ENCODE data around the gene TSNAX. TPM values are rescaled to one million over a fixed set of nuclear protein-coding genes. Genes with fewer than 3 reads are reported as not detected.
"Not testable (repeated sequence)": the region's sequence is repeated elsewhere in the genome, so short reads cannot be mapped to it uniquely, and the experiment has no call there.

TSNAX gene
- polyA plus RNA-seq, 1 experiment, result 21.4 TPM

GRCh38 chr1:231592809-231593208, 64.3 kb downstream of the TSNAX start:
- Histone ChIP-seq H3K27me3 (ENCODE audit: control insufficient read depth, insufficient read depth, low read length) (no peaks in the 10 kb centered on the region), H3K36me3 (ENCODE audit: control insufficient read depth, insufficient read depth, low read length) (no peaks in the 10 kb centered on the region), H3K4me3 (ENCODE audit: low read depth, low read length) (no peak overlapping the region)
- DNase-seq (ENCODE audit: low read depth), result no peak
- no peak for TF ChIP-seq CTCF (IDR thresholded peaks at IDR 0.05; ENCODE audit: insufficient read depth, low read depth, low read length)
- ChIA-PET CTCF (interaction anchor here (0.6 to 0.7 kb wide), 2 partner anchors 84 to 213 kb away, joined by 4 to 5 read pairs; no protein-coding TSS in a partner anchor), POLR2A (no interaction called here)

- POLR2A ChIA-PET; DNase-seq (ENCODE audit: low read depth); H3K27me3 ChIP-seq (ENCODE audit: control insufficient read depth, insufficient read depth, low read length); H3K36me3 ChIP-seq (ENCODE audit: control insufficient read depth, insufficient read depth, low read length); H3K4me3 ChIP-seq (ENCODE audit: low read depth, low read length): not testable (repeated sequence)
- CTCF ChIA-PET, result interaction anchor here (0.6 to 0.7 kb wide), 2 partner anchors 84 to 213 kb away, joined by 4 to 5 read pairs; no protein-coding TSS in a partner anchor
Measured at GRCh38 chr1:231593264-231593663, 64.8 kb downstream of the TSNAX start.

GRCh38 chr1:231594123-231594522, 65.7 kb downstream of the TSNAX start:
- ChIA-PET CTCF (interaction anchor here (1.5 kb wide), 1 partner anchor 237 kb away, joined by 7 read pairs; no protein-coding TSS in a partner anchor), POLR2A (no interaction called here)
- H3K36me3 ChIP-seq (ENCODE audit: control insufficient read depth, insufficient read depth, low read length), result no peaks in the 10 kb centered on the region
- no peak for TF ChIP-seq CTCF (IDR thresholded peaks at IDR 0.05; ENCODE audit: insufficient read depth, low read depth, low read length)
- DNase-seq (ENCODE audit: low read depth), result no peak
- no peak overlapping the region for H3K4me3 ChIP-seq (ENCODE audit: low read depth, low read length)
- no peaks in the 10 kb centered on the region for H3K27me3 ChIP-seq (ENCODE audit: control insufficient read depth, insufficient read depth, low read length)

GRCh38 chr1:231594749-231595148, 66.3 kb downstream of the TSNAX start:
- no peaks in the 10 kb centered on the region for H3K36me3 ChIP-seq (ENCODE audit: control insufficient read depth, insufficient read depth, low read length)
- ChIA-PET POLR2A (no interaction called here), CTCF (interaction anchor here (1.5 kb wide), 1 partner anchor 238 kb away, joined by 7 read pairs; no protein-coding TSS in a partner anchor)
- H3K4me3 ChIP-seq (ENCODE audit: low read depth, low read length), result no peak overlapping the region
- DNase-seq (ENCODE audit: low read depth), result no peak
- no peak for TF ChIP-seq CTCF (IDR thresholded peaks at IDR 0.05; ENCODE audit: insufficient read depth, low read depth, low read length)
- H3K27me3 ChIP-seq (ENCODE audit: control insufficient read depth, insufficient read depth, low read length), result no peaks in the 10 kb centered on the region

DNA sequence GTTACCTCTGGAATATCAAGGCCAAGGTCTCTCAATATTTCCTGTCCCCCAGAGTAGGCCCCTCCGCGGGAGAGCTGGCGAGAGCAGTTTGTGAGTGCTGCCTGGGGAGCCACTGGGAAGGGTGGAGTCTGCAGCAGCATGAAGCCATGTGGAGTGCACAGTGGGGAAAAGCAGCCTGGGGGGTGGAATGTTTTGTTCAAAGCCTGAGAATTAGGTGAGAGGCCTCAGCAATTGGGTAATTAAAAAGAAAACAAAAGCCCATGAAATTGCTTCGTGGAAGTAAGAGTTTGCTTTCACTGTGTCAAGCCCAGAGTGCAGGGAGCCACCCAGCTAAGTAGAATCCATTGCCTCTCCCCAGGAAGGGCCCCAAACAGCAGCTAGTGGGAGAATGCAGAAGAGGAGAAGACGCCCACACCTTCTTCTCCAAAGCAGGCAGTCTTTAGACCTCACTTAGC, 67.9 kb downstream of the TSNAX start:
- no peak overlapping the region for H3K4me3 ChIP-seq (ENCODE audit: low read depth, low read length)
- CTCF ChIA-PET, result interaction anchor here (1.6 kb wide), 2 partner anchors 9 to 239 kb away, joined by 5 to 7 read pairs; no protein-coding TSS in a partner anchor
- H3K27me3 ChIP-seq (ENCODE audit: control insufficient read depth, insufficient read depth, low read length), result no peaks in the 10 kb centered on the region
- POLR2A ChIA-PET, result no interaction called here
- DNase-seq (ENCODE audit: low read depth), result no peak
- H3K36me3 ChIP-seq (ENCODE audit: control insufficient read depth, insufficient read depth, low read length), result no peaks in the 10 kb centered on the region
- no peak for TF ChIP-seq CTCF (IDR thresholded peaks at IDR 0.05; ENCODE audit: insufficient read depth, low read depth, low read length)

DNA sequence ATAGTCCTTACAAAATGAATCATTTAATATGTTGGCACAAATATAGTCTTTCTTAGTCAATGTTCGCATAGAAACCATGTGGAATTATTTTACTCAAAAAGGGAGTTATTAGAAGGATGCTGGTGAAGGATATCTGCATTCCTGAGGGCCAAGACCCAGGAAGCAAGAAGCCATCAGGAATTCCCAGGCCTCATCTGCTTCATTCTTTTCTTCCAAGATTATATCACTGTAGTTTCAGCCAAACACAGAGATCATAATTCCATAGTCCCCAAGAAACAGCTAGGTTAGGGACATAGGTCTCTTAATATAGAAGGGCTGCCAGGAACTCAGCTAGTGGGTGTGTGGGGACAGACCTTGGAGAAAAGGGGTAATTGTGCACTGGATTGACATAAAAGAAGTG, 69.5 kb downstream of the TSNAX start:
- CTCF ChIA-PET, result interaction anchor here (1.3 kb wide), 1 partner anchor 282 kb away, joined by 5 read pairs; no protein-coding TSS in a partner anchor
- POLR2A ChIA-PET, result no interaction called here
- H3K36me3 ChIP-seq (ENCODE audit: control insufficient read depth, insufficient read depth, low read length), result no peaks in the 10 kb centered on the region
- H3K4me3 ChIP-seq (ENCODE audit: low read depth, low read length), result no peak overlapping the region
- TF ChIP-seq CTCF (IDR thresholded peaks at IDR 0.05; ENCODE audit: insufficient read depth, low read depth, low read length), result no peak
- H3K27me3 ChIP-seq (ENCODE audit: control insufficient read depth, insufficient read depth, low read length), result no peaks in the 10 kb centered on the region
- DNase-seq (ENCODE audit: low read depth), result no peak
